ENCODE data around the gene ST3GAL3.

ST3GAL3 gene

DNA sequence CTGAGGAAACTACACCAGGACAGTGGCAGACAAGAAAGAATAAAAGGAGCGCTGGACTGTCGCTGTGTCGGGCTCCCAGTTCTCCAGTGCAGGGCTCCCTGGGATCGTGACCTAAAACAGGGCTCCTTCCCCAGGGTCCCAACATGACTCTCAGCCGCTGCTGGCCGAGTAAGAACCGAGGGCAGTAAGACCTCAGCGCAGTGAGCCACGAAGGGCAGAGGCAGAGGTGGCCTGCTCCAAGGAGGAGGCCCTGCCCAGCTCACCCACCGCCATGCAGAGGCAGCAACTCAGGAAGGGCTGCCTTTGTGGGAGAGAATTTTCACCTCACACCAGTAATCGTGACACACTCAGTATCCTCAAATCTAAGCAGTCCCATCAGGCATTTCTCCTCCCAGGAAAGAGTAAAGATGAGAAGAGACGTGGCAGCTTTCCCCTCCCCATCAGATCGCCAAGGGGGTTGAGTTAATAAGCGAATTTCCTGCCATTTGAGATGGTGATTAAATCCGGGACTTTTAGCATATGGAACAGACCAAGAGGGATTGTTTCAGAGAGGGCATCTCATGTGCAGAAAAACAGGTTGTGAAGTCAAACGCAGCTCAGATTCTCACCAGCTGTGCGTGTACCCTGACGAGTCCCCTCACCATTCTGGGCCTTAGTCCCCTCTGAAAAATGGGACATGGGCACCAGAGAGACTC lies 206.5 kb downstream of the ST3GAL3 start:
- ChIA-PET POLR2A (no interaction called here), CTCF (interaction anchor here (0.7 to 2.7 kb wide), 4 partner anchors 13 to 151 kb away, joined by 3 to 10 read pairs (median 4); no protein-coding TSS in a partner anchor)
- TF ChIP-seq ZNF544 (tag by site-specific recombination; IDR thresholded peaks at IDR 0.05) (no peak), PRDM1 (tag by site-specific recombination; IDR thresholded peaks at IDR 0.05) (no peak), KLF16 (tag by site-specific recombination; IDR thresholded peaks at IDR 0.05) (no peak), ZNF791 (tag by site-specific recombination; IDR thresholded peaks at IDR 0.05) (no peak), ZNF341 (tag by site-specific recombination; IDR thresholded peaks at IDR 0.05; ENCODE audit: low read depth) (no peak)
- Histone ChIP-seq H3K9me3 (ENCODE audit: control insufficient read depth, insufficient read depth, low read depth, low read length) (no peaks in the 10 kb centered on the region), H3K4me1 (ENCODE audit: control insufficient read depth, insufficient read depth, low read length) (no peaks in the 10 kb centered on the region), H3K36me3 (ENCODE audit: control insufficient read depth in 2 of 2, insufficient read depth in 1 of 2, low read length in 2 of 2) (no peaks in the 10 kb centered on the region), H3K4me3 (ENCODE audit: low read depth, low read length) (no peak overlapping the region), H3K27ac (ENCODE audit: extremely low read depth, low read depth, low read length) (no peak overlapping the region)

DNA sequence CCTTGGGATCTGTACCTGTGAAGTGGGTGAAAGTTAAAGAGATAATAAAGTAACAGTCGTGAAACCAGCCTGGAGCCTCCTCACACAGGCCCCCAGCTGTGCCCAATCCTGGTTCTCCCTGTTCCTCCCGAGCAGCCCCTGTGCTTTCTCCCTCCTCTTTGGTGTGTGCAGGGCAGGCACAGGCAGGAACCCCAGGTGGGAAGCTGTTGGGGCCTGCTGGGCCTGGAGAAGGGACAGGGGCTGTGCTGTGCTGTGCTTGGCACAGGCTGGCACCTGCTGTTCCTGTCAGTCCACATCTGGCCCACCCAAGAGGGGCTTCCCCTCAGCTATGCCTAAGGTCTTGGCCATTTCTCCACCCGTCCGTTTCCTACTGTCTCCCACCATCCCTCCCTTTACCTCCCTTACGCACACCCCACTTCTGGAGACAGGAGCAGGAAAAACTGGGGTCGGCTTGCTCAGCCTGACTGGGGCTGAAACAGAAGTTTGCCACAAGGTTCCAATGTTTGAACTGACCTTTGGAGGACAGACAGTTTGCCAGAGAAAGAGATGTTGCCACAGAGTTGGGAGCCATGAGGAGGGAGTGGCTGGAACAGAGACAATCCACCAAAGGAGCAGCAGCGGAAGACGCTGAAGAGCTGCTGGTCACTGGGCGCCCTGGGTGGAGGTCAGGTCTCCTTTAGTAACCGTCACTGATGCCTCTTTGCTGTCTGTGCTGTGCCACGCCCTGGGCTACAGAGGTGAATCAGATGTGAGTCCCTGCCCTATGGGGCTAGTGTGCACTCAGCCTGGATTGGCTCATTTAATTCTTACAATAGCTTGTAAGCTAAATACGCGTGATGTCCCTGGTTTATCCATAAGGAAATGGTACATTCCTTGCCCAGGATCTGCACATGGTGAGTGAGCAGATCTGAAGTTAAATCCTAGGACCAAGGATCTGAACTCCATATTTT lies 207.5 kb downstream of the ST3GAL3 start:
- Histone ChIP-seq H3K27ac (ENCODE audit: extremely low read depth, low read depth, low read length) (no peak overlapping the region), H3K4me3 (ENCODE audit: low read depth, low read length) (no peak overlapping the region), H3K4me1 (ENCODE audit: control insufficient read depth, insufficient read depth, low read length) (no peaks in the 10 kb centered on the region), H3K9me3 (ENCODE audit: control insufficient read depth, insufficient read depth, low read depth, low read length) (no peaks in the 10 kb centered on the region), H3K36me3 (ENCODE audit: control insufficient read depth in 2 of 2, insufficient read depth in 1 of 2, low read length in 2 of 2) (no peaks in the 10 kb centered on the region)
- ChIA-PET CTCF (interaction anchor here (0.7 to 2.7 kb wide), 3 partner anchors 20 to 152 kb away, joined by 3 to 10 read pairs (median 4); no protein-coding TSS in a partner anchor), POLR2A (no interaction called here)
- TF ChIP-seq ZIC2 (tag by site-specific recombination; IDR thresholded peaks at IDR 0.05) (peak; percentile 90), GLIS1 (tag by site-specific recombination; IDR thresholded peaks at IDR 0.05) (0 out of 2 replicates have a peak, but pooled peaks have one; percentile 11), ZNF792 (tag by site-specific recombination; IDR thresholded peaks at IDR 0.05) (no peak)

DNA sequence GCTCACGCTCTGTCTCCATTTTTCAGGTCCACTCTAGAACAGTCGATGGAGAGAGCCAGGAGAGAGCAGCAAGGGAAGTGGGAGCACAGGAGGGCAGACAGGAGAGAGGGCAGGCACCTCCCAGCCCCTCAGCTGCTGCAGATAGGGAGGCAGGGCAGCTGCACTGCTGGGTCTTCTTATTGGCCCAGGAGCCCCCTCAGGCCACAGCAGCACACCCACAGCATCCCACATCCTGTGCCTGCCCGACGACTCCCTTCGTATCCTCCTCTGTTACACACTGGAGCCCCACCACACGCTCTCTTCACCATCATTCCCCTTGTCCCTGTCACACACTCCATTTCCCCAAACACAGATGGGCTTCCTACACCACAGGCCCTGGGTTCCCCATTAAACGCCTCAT lies 212.6 kb downstream of the ST3GAL3 start:
- ChIA-PET CTCF (interaction anchor here (1.9 kb wide), 1 partner anchor 15 kb away, joined by 9 read pairs; no protein-coding TSS in a partner anchor), POLR2A (interaction anchor here (2.9 kb wide), 1 partner anchor 15 kb away, joined by 7 read pairs; no protein-coding TSS in a partner anchor)
- H3K27ac ChIP-seq (ENCODE audit: extremely low read depth, low read depth, low read length): no peak overlapping the region
- no peaks in the 10 kb centered on the region for H3K36me3 ChIP-seq (ENCODE audit: control insufficient read depth in 2 of 2, insufficient read depth in 1 of 2, low read length in 2 of 2)
- no peak overlapping the region for H3K4me3 ChIP-seq (ENCODE audit: low read depth, low read length)
- H3K4me1 ChIP-seq (ENCODE audit: control insufficient read depth, insufficient read depth, low read length): no peaks in the 10 kb centered on the region
- H3K9me3 ChIP-seq (ENCODE audit: control insufficient read depth, insufficient read depth, low read depth, low read length): no peaks in the 10 kb centered on the region
- TF ChIP-seq ZNF366 (tag by site-specific recombination; conservative IDR thresholded peaks at IDR 0.05) (no peak), WT1 (tag by site-specific recombination; IDR thresholded peaks at IDR 0.05) (0 out of 2 replicates have a peak, but pooled peaks have one; percentile 14), ZNF114 (tag by site-specific recombination; IDR thresholded peaks at IDR 0.05) (no peak), ZNF266 (tag by site-specific recombination; IDR thresholded peaks at IDR 0.05; ENCODE audit: low read depth) (no peak)

DNA sequence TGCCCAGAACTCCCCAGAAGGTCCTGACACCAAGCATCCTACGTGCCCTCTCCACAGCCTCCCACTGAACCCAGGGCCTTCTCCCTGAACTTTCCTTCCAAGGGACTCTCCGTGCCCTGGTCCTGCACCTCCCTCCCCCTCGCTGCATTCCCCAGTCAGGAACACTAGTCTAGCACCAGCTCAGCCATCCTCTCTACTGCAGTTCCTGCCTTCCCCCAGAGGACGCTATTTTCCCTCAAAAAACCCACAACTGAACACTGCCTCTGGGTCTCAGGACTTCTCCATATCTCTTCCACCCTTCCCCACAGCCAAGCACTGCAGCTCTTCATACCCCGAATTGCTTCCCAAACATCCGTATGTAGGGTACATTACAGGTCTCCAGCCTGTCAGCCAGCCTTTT lies 213.7 kb downstream of the ST3GAL3 start:
- no peak for TF ChIP-seq ZNF555 (tag by site-specific recombination; conservative IDR thresholded peaks at IDR 0.05)
- no peak for TF ChIP-seq SP7 (tag by site-specific recombination; IDR thresholded peaks at IDR 0.05)
- TF ChIP-seq ZNF169 (tag by site-specific recombination; IDR thresholded peaks at IDR 0.05): no peak
- TF ChIP-seq EGR2 (tag by site-specific recombination; IDR thresholded peaks at IDR 0.05; ENCODE audit: low read depth): no peak
- TF ChIP-seq ZNF138 (tag by site-specific recombination; IDR thresholded peaks at IDR 0.05; ENCODE audit: borderline replicate concordance): no peak
- TF ChIP-seq ZBTB7A (tag by site-specific recombination; IDR thresholded peaks at IDR 0.05; ENCODE audit: low read depth): no peak
- no peak for TF ChIP-seq ZNF626 (tag by site-specific recombination; IDR thresholded peaks at IDR 0.05)
- TF ChIP-seq KLF7 (tag by site-specific recombination; IDR thresholded peaks at IDR 0.05; ENCODE audit: borderline replicate concordance): no peak
- TF ChIP-seq ZNF544 (tag by site-specific recombination; IDR thresholded peaks at IDR 0.05): no peak
- TF ChIP-seq ZBTB21 (tag by site-specific recombination; IDR thresholded peaks at IDR 0.05): no peak
- no peak for TF ChIP-seq ZNF112 (tag by site-specific recombination; IDR thresholded peaks at IDR 0.05)
- TF ChIP-seq, protein P1, sequence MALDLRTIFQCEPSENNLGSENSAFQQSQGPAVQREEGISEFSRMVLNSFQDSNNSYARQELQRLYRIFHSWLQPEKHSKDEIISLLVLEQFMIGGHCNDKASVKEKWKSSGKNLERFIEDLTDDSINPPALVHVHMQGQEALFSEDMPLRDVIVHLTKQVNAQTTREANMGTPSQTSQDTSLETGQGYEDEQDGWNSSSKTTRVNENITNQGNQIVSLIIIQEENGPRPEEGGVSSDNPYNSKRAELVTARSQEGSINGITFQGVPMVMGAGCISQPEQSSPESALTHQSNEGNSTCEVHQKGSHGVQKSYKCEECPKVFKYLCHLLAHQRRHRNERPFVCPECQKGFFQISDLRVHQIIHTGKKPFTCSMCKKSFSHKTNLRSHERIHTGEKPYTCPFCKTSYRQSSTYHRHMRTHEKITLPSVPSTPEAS (tag by site-specific recombination; IDR thresholded peaks at IDR 0.05): no peak
- peaks cover 0 to 3% of the 10 kb centered on the region in 2 experiments; a peak in 1 of 3 replicates for H3K36me3 ChIP-seq (ENCODE audit: control insufficient read depth in 2 of 2, insufficient read depth in 1 of 2, low read length in 2 of 2)
- no peak overlapping the region for H3K27ac ChIP-seq (ENCODE audit: extremely low read depth, low read depth, low read length)
- H3K4me3 ChIP-seq (ENCODE audit: low read depth, low read length): no peak overlapping the region
- no peaks in the 10 kb centered on the region for H3K4me1 ChIP-seq (ENCODE audit: control insufficient read depth, insufficient read depth, low read length)
- CTCF ChIA-PET: interaction anchor here (0.6 kb wide), 1 partner anchor 10 kb away, joined by 3 read pairs; no protein-coding TSS in a partner anchor
- H3K9me3 ChIP-seq (ENCODE audit: control insufficient read depth, insufficient read depth, low read depth, low read length): no peaks in the 10 kb centered on the region
- POLR2A ChIA-PET: interaction anchor here (2.9 kb wide), 1 partner anchor 14 kb away, joined by 7 read pairs; no protein-coding TSS in a partner anchor
